ENCODE data around the gene ATP8A2. TPM values are rescaled to one million over a fixed set of nuclear protein-coding genes. Genes with fewer than 3 reads are reported as not detected.
"Not testable (repeated sequence)": the region's sequence is repeated elsewhere in the genome, so short reads cannot be mapped to it uniquely, and the experiment has no call there.

Gene ATP8A2
- total and polyA plus RNA-seq, 5 donors = 0.09 to 0.65 (median 0.22) TPM

DNA sequence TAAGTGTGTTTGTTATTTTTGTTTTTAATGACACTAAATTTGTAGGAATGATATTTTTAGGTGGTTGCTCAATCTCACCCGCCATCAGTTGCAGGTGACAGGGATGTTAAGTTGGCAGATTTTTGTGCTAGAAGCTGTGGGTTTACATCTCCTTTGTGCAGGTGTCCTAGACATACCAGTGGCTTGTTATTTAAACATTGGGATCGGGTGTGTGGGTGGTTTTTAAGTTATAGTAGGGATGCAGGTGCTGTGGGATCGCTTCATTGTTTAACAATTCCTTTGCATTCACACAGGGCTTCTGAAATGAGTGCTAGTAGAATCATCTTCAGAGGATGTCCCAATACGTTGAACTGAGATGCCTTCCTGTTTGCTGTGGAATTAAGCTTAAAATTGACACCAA, 580.1 kb downstream of the ATP8A2 start:
- no peak for ATAC-seq
- intact Hi-C loops (cut with DNase I) = no loop called here
- 81% methylated on average over 4 of the region's 4 CpGs for WGBS
- Histone ChIP-seq H3K4me1 (ENCODE audit: control insufficient read depth, insufficient read depth, low read length) (no peaks in the 10 kb centered on the region), H3K27ac (ENCODE audit: low read length) (no peak overlapping the region), H3K9me3 (ENCODE audit: control insufficient read depth, low read length) (no peaks in the 10 kb centered on the region), H3K4me3 (ENCODE audit: low read length) (no peak overlapping the region), H3K27me3 (ENCODE audit: control insufficient read depth, insufficient read depth) (no peaks in the 10 kb centered on the region)
- DNase-seq = no peak

DNA sequence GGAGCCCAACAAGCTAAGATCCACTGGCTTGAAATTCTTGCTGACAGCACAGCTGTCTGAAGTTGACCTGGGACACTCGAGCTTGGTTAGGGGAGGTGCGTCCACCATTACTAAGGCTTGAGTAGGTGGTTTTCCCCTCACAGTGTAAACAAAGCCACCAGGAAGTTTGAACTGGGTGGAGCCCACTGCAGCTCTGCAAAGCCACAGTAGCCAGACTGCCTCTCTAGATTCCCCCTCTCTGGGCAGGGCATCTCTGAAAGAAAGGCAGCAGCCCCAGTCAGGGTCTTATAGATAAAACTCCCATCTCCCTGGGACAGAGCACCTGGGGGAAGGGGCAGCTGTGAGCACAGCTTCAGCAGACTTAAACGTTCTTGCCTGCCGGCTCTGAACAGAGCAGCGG, 582.3 kb downstream of the ATP8A2 start:
- H3K27ac ChIP-seq (ENCODE audit: low read length); intact Hi-C loops (cut with DNase I); DNase-seq; H3K4me3 ChIP-seq (ENCODE audit: low read length); ATAC-seq; H3K9me3 ChIP-seq (ENCODE audit: control insufficient read depth, low read length); H3K27me3 ChIP-seq (ENCODE audit: control insufficient read depth, insufficient read depth); H3K4me1 ChIP-seq (ENCODE audit: control insufficient read depth, insufficient read depth, low read length): not testable (repeated sequence)
- WGBS = 54% methylated on average over 5 of the region's 5 CpGs

DNA sequence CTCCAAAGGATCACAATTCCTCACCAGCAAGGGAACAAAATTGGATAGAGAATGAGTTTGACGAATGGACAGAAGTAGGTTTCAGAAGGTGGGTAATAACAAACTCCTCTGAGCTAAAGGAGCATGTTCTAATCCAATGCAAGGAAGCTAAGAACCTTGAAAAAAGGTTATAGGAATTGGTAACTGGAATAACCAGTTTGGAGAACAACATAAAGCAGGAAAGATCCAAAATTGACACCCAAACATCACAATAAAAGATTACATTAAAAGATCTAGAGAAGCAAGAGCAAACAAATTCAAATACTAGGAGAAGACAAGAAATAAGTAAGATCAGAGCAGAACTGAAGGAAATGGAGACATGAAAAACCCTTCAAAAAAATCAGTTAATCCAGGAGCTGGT, 583.2 kb downstream of the ATP8A2 start:
- DNase-seq; H3K27me3 ChIP-seq (ENCODE audit: control insufficient read depth, insufficient read depth); H3K9me3 ChIP-seq (ENCODE audit: control insufficient read depth, low read length); H3K4me3 ChIP-seq (ENCODE audit: low read length); intact Hi-C loops (cut with DNase I); H3K4me1 ChIP-seq (ENCODE audit: control insufficient read depth, insufficient read depth, low read length); ATAC-seq; H3K27ac ChIP-seq (ENCODE audit: low read length): not testable (repeated sequence)
- 94% methylated on average over 1 of the region's 1 CpG for WGBS

- ATAC-seq (no peak), DNase-seq (no peak)
- Histone ChIP-seq H3K9me3 (ENCODE audit: control insufficient read depth, low read length) (no peaks in the 10 kb centered on the region), H3K27ac (ENCODE audit: low read length) (no peak overlapping the region), H3K4me3 (ENCODE audit: low read length) (no peak overlapping the region), H3K27me3 (ENCODE audit: control insufficient read depth, insufficient read depth) (no peaks in the 10 kb centered on the region), H3K4me1 (ENCODE audit: control insufficient read depth, insufficient read depth, low read length) (no peaks in the 10 kb centered on the region)
- intact Hi-C loops (cut with DNase I) = no loop called here
- WGBS = 84% methylated on average over 1 of the region's 1 CpG
These were observed 587.2 kb downstream of the ATP8A2 start for GRCh38 chr13:25958986-25959385.

DNA sequence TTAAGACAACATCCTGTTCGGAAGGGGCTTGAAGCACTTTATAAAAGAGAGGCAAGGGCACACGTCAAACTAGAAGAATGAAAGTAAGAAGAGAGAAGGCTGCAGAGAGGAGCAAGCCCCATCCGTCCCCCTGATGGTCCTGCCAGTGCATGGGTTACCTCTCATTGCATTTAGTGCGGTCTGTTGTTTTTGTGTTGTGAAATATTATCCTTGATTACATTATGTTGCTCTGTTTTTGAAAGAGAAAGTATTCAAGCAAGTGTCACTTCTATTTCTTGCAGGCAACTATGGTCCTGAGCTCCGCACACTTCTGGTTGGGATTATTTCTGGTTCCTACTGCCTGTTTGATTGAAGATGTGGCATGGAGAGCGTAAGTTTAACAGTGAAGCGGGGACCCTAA, 589.5 kb downstream of the ATP8A2 start:
- no peak overlapping the region for H3K27ac ChIP-seq (ENCODE audit: low read length)
- no peaks in the 10 kb centered on the region for H3K4me1 ChIP-seq (ENCODE audit: control insufficient read depth, insufficient read depth, low read length)
- intact Hi-C loops (cut with DNase I) = no loop called here
- H3K27me3 ChIP-seq (ENCODE audit: control insufficient read depth, insufficient read depth) = no peaks in the 10 kb centered on the region
- H3K4me3 ChIP-seq (ENCODE audit: low read length) = no peak overlapping the region
- WGBS = 90% methylated on average over 7 of the region's 7 CpGs
- DNase-seq (no peak), ATAC-seq (no peak)
- no peaks in the 10 kb centered on the region for H3K9me3 ChIP-seq (ENCODE audit: control insufficient read depth, low read length)

GRCh38 chr13:25963674-25964073, 591.9 kb downstream of the ATP8A2 start:
- intact Hi-C loops (cut with DNase I) = no loop called here
- 31% methylated on average over 4 of the region's 4 CpGs for WGBS
- peak; percentile 33 to 50 for ATAC-seq

DNA sequence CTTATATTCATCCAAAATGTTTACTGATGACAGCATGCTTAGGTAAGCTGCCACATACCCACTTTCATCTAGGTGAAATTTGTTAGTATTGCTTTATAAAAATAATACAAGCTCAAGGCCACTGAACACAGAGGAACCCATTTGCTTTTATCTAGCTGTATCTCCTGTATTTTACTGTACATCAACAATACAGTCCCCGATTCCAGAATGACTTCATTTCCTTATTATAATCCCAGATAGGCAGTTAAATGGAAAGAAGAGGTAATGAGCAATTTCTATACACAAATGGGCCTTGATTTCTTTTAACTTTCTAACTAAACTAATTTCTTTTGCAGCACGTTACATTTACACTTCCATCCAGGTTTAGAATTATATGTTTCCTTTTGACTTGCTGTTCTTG, 593.8 kb downstream of the ATP8A2 start:
- Histone ChIP-seq H3K27me3 (ENCODE audit: control insufficient read depth, insufficient read depth) (no peaks in the 10 kb centered on the region), H3K27ac (ENCODE audit: low read length) (no peak overlapping the region), H3K9me3 (ENCODE audit: control insufficient read depth, low read length) (no peaks in the 10 kb centered on the region), H3K4me3 (ENCODE audit: low read length) (no peak overlapping the region), H3K4me1 (ENCODE audit: control insufficient read depth, insufficient read depth, low read length) (no peaks in the 10 kb centered on the region)
- intact Hi-C loops (cut with DNase I) = no loop called here
- WGBS = 56% methylated on average over 2 of the region's 2 CpGs
- ATAC-seq = no peak
- DNase-seq = no peak

More at GRCh38 chr13:25963674-25964073, 591.9 kb downstream of the ATP8A2 start:
- H3K4me1 ChIP-seq (ENCODE audit: control insufficient read depth, insufficient read depth, low read length) = no peaks in the 10 kb centered on the region
- H3K4me3 ChIP-seq (ENCODE audit: low read length) = no peak overlapping the region
- DNase-seq = no peak
- H3K9me3 ChIP-seq (ENCODE audit: control insufficient read depth, low read length) = no peaks in the 10 kb centered on the region
- H3K27ac ChIP-seq (ENCODE audit: low read length) = no peak overlapping the region
- H3K27me3 ChIP-seq (ENCODE audit: control insufficient read depth, insufficient read depth) = no peaks in the 10 kb centered on the region

GRCh38 chr13:25966086-25966485, 594.3 kb downstream of the ATP8A2 start:
- intact Hi-C loops (cut with DNase I) = no loop called here
- Histone ChIP-seq H3K4me3 (ENCODE audit: low read length) (no peak overlapping the region), H3K27ac (ENCODE audit: low read length) (no peak overlapping the region), H3K9me3 (ENCODE audit: control insufficient read depth, low read length) (no peaks in the 10 kb centered on the region), H3K27me3 (ENCODE audit: control insufficient read depth, insufficient read depth) (no peaks in the 10 kb centered on the region), H3K4me1 (ENCODE audit: control insufficient read depth, insufficient read depth, low read length) (no peaks in the 10 kb centered on the region)
- 52% methylated on average over 4 of the region's 4 CpGs for WGBS
- DNase-seq (no peak), ATAC-seq (no peak)

DNA sequence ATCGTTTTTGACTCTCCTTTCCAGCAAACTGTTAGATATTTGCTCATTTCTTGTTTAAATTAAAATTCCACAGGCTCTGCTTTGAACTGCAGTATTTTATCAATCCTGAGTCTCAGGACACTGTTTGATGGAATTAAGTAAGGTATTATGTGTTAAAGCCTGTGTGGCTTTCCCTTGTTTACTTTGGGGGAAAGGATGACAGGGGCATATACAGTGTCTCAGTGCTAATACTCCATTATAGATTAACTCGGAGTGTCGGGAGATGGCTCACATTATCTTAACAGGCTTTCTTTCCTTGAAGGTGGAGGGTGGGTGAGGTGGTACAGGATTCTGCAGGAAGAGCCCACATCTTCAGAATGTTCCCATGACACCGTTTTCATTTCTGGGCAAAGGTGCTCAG, 595.4 kb downstream of the ATP8A2 start:
- H3K9me3 ChIP-seq (ENCODE audit: control insufficient read depth, low read length) = no peaks in the 10 kb centered on the region
- no peaks in the 10 kb centered on the region for H3K27me3 ChIP-seq (ENCODE audit: control insufficient read depth, insufficient read depth)
- no peak overlapping the region for H3K27ac ChIP-seq (ENCODE audit: low read length)
- no peak overlapping the region for H3K4me3 ChIP-seq (ENCODE audit: low read length)
- intact Hi-C loops (cut with DNase I) = no loop called here
- no peak for ATAC-seq
- no peak for DNase-seq
- no peaks in the 10 kb centered on the region for H3K4me1 ChIP-seq (ENCODE audit: control insufficient read depth, insufficient read depth, low read length)
- whole genome bisulfite sequencing = 65% methylated on average over 4 of the region's 4 CpGs

- WGBS = 89% methylated on average over 3 of the region's 3 CpGs
- DNase-seq (no peak), ATAC-seq (no peak)
- H3K4me3 ChIP-seq (ENCODE audit: low read length) = no peak overlapping the region
- no peak overlapping the region for H3K27ac ChIP-seq (ENCODE audit: low read length)
- no peaks in the 10 kb centered on the region for H3K9me3 ChIP-seq (ENCODE audit: control insufficient read depth, low read length)
- intact Hi-C loops (cut with DNase I) = no loop called here
- no peaks in the 10 kb centered on the region for H3K4me1 ChIP-seq (ENCODE audit: control insufficient read depth, insufficient read depth, low read length)
- no peaks in the 10 kb centered on the region for H3K27me3 ChIP-seq (ENCODE audit: control insufficient read depth, insufficient read depth)
These were observed 599.3 kb downstream of the ATP8A2 start for GRCh38 chr13:25971047-25971446.

- Histone ChIP-seq H3K27me3 (ENCODE audit: control insufficient read depth, insufficient read depth) (no peaks in the 10 kb centered on the region), H3K27ac (ENCODE audit: low read length) (no peak overlapping the region), H3K4me1 (ENCODE audit: control insufficient read depth, insufficient read depth, low read length) (no peaks in the 10 kb centered on the region), H3K9me3 (ENCODE audit: control insufficient read depth, low read length) (no peaks in the 10 kb centered on the region), H3K4me3 (ENCODE audit: low read length) (no peak overlapping the region)
- no peak for DNase-seq
- intact Hi-C loops (cut with DNase I) = no loop called here
- WGBS = 66% methylated on average over 5 of the region's 5 CpGs
- no peak for ATAC-seq
These were observed 599.8 kb downstream of the ATP8A2 start for GRCh38 chr13:25971459-25972145.

- Histone ChIP-seq H3K4me3 (ENCODE audit: low read length) (no peak overlapping the region), H3K27me3 (ENCODE audit: control insufficient read depth, insufficient read depth) (no peaks in the 10 kb centered on the region), H3K9me3 (ENCODE audit: control insufficient read depth, low read length) (no peaks in the 10 kb centered on the region), H3K27ac (ENCODE audit: low read length) (no peak overlapping the region), H3K4me1 (ENCODE audit: control insufficient read depth, insufficient read depth, low read length) (no peaks in the 10 kb centered on the region)
- 74% methylated on average over 13 of the region's 13 CpGs for WGBS
- intact Hi-C loops (cut with DNase I) = no loop called here
- ATAC-seq (no peak), DNase-seq (no peak)
These were observed 601.3 kb downstream of the ATP8A2 start for GRCh38 chr13:25973085-25973484.
